ENCODE data around the gene OPCML.
A peak's percentile ranks its signal among the peaks of the same experiment; 100 is the strongest.

The OPCML gene

DNA sequence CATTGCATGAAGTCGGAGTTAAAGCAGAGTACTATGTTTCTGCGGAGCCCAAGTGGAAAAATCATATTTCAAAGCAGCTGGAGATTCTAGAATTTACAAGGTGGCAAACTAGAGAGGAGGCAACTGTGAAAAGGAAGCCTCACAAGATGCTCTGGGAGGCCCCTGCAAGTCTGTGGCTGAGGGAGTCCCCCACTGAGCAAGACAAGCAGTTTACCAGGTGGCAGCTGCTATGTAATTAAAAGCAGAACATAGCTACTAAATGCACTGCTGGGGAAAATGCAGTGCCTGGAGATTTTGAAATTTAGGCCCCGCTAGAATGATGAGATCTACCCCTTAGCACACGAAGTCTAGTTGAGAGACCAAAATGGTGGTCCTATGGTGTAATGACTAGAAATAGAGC is 728.0 kb downstream of the OPCML start:
- DNase-seq: no peak
- in situ Hi-C loops (cut with HindIII; ENCODE audit: low pct_ligation_motif_present, low sequenced_read_pairs): no loop called here

DNA sequence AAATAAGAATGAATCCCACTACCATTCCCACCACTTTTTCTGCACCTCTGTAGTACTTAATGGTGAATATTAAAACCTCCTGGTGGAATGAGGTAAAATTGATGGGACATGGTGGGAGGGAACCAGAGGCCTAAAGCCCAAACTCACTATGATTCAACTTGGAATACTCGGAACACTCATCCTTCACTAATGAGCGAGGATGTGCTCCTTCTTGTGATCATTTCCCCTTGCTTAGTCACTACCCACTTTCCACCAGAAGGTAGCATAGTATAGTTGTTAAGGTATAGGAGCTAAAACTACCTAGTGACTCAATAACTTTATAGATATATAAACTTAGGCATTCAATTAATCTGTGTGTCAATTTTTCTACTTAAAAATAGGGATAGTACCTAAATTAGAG is 728.9 kb downstream of the OPCML start:
- in situ Hi-C loops (cut with HindIII; ENCODE audit: low pct_ligation_motif_present, low sequenced_read_pairs): no loop called here
- Histone ChIP-seq H3K4me3 (ENCODE audit: low read depth, low read length) (no peak overlapping the region), H3K36me3 (replicated peaks) (no peaks in the 10 kb centered on the region), H3K27ac (no peak overlapping the region), H3K27me3 (replicated peaks) (no peaks in the 10 kb centered on the region)
- no peak for DNase-seq
- TF ChIP-seq, protein P1, sequence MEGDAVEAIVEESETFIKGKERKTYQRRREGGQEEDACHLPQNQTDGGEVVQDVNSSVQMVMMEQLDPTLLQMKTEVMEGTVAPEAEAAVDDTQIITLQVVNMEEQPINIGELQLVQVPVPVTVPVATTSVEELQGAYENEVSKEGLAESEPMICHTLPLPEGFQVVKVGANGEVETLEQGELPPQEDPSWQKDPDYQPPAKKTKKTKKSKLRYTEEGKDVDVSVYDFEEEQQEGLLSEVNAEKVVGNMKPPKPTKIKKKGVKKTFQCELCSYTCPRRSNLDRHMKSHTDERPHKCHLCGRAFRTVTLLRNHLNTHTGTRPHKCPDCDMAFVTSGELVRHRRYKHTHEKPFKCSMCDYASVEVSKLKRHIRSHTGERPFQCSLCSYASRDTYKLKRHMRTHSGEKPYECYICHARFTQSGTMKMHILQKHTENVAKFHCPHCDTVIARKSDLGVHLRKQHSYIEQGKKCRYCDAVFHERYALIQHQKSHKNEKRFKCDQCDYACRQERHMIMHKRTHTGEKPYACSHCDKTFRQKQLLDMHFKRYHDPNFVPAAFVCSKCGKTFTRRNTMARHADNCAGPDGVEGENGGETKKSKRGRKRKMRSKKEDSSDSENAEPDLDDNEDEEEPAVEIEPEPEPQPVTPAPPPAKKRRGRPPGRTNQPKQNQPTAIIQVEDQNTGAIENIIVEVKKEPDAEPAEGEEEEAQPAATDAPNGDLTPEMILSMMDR (IDR thresholded peaks at IDR 0.05; ENCODE audit: low read depth, low read length, missing control alignments): peak; percentile 16

More for the DNA sequence above, 728.0 kb downstream of the OPCML start:
- Histone ChIP-seq H3K36me3 (replicated peaks) (no peaks in the 10 kb centered on the region), H3K27ac (no peak overlapping the region), H3K27me3 (replicated peaks) (no peaks in the 10 kb centered on the region), H3K4me3 (ENCODE audit: low read depth, low read length) (no peak overlapping the region)
- TF ChIP-seq, protein P1 (IDR thresholded peaks at IDR 0.05; ENCODE audit: low read depth, low read length, missing control alignments): no peak

DNA sequence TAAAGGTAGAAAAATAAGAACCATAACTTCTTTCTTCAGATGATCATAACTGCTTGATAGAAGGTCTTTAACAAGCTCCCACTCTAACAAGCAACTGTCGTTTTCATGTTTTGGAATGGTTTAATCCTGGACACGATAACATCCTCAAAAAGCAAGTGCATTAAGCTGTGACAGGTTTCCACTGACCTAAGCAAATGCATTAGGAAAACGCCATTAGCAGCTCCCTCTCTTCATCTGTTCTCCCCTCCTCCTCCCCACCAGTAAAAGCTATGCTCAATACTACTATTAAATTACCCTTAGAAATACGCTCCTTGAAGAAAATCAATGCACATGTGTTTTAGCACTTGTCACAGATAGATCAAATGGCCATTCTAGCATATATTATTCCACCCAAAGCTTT is 729.4 kb downstream of the OPCML start:
- TF ChIP-seq, protein P1 (IDR thresholded peaks at IDR 0.05; ENCODE audit: low read depth, low read length, missing control alignments): no peak
- no peak for DNase-seq
- no peaks in the 10 kb centered on the region for H3K36me3 ChIP-seq (replicated peaks)
- no peaks in the 10 kb centered on the region for H3K27me3 ChIP-seq (replicated peaks)
- no peak overlapping the region for H3K4me3 ChIP-seq (ENCODE audit: low read depth, low read length)
- in situ Hi-C loops (cut with HindIII; ENCODE audit: low pct_ligation_motif_present, low sequenced_read_pairs): no loop called here
- no peak overlapping the region for H3K27ac ChIP-seq

DNA sequence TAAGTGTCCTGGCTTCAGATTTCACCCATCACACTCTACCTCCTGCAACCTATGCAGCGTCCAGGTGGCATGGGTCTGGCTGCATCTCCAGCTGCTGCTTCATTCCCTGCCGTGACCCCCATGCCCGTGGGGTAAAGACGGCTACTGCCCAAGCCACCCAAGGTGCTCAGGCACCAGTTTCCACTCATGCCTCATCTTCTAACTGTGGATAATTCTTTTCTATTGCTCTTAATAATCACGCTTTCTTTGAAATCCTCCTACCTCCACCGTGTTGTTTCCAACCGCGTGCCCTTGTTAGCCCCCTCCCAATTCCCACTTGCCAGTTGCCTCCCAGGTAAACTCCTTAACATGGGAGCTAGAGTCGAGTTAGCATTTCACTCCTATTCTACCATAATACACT is 738.5 kb downstream of the OPCML start:
- TF ChIP-seq, protein P1 (IDR thresholded peaks at IDR 0.05; ENCODE audit: low read depth, low read length, missing control alignments): no peak

DNA sequence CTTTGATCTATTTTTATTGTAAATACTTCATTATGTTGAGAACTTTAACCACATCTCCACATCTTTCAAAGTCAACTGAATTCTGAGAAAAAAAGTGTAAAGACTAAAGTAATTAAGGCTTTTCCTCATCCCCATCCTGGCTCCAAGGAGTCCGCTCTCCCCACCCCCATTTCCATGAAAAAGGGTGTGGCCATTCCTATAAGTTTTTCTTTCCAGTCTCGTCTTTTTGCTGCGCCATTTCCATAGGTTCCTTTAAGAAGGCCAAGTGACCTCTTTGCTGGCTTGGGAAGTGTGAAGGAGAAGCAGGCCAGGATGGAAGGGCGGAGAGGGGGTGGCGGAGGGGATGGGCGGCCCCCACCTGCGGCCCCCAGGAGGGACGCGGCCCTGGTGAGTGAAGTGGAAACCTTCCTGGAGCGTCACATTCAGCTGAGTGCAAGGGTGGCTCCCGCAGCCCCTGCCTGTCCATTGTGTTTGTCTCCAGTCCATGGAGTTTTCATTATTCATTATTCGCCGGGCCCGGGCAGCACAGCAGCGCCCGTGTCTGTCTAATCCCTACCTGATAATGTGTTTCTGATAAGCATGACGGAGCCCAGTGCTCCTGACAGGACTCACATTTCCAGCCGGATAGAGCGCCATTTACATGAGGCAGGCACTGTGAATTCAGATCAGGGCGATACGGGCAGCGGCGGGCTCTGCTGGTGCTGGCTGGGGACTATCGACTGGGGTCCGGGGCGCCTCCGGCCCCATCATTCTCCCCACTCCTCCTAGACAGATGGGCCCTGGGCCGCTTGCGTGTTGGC is 739.8 kb downstream of the OPCML start:
- Histone ChIP-seq H3K27ac (no peak overlapping the region), H3K27me3 (replicated peaks) (no peaks in the 10 kb centered on the region), H3K36me3 (replicated peaks) (no peaks in the 10 kb centered on the region), H3K4me3 (ENCODE audit: low read depth, low read length) (no peak overlapping the region)
- DNase-seq: no peak
- TF ChIP-seq, protein P1 (IDR thresholded peaks at IDR 0.05; ENCODE audit: low read depth, low read length, missing control alignments): no peak
- in situ Hi-C loops (cut with HindIII; ENCODE audit: low pct_ligation_motif_present, low sequenced_read_pairs): no loop called here

More for the DNA sequence above, 738.5 kb downstream of the OPCML start:
- Histone ChIP-seq H3K4me3 (ENCODE audit: low read depth, low read length) (no peak overlapping the region), H3K36me3 (replicated peaks) (no peaks in the 10 kb centered on the region), H3K27me3 (replicated peaks) (no peaks in the 10 kb centered on the region), H3K27ac (no peak overlapping the region)
- no peak for DNase-seq
- in situ Hi-C loops (cut with HindIII; ENCODE audit: low pct_ligation_motif_present, low sequenced_read_pairs): no loop called here

DNA sequence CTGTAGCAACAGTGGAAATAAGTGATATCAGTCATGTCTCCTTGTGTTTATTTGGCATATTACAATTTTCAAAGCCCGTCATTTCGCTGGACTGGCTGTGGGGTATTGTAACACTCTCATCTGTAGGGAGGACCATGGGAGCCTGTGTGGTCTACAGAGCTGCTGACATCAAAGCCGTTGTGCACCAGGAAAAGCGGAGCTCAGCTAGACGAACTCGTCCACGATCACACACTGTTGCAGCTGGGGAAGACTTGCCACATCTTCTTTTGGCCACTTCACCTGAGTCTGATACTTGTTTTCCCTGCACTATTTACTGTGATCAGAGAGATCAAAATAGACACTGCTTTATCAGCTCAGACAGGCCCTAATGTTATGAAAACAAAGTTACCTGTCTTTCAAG is 741.3 kb downstream of the OPCML start:
- Histone ChIP-seq H3K4me3 (ENCODE audit: low read depth, low read length) (no peak overlapping the region), H3K36me3 (replicated peaks) (no peaks in the 10 kb centered on the region), H3K27ac (no peak overlapping the region), H3K27me3 (replicated peaks) (no peaks in the 10 kb centered on the region)
- DNase-seq: no peak
- TF ChIP-seq, protein P1 (IDR thresholded peaks at IDR 0.05; ENCODE audit: low read depth, low read length, missing control alignments): no peak
- in situ Hi-C loops (cut with HindIII; ENCODE audit: low pct_ligation_motif_present, low sequenced_read_pairs): no loop called here
